ENCODE measurements around the gene RTKN2. TPM values are rescaled to one million over a fixed set of nuclear protein-coding genes. Genes with fewer than 3 reads are reported as not detected.

RTKN2 gene
- total RNA-seq, 1 donor from 2014 or later: 2.5 TPM

DNA sequence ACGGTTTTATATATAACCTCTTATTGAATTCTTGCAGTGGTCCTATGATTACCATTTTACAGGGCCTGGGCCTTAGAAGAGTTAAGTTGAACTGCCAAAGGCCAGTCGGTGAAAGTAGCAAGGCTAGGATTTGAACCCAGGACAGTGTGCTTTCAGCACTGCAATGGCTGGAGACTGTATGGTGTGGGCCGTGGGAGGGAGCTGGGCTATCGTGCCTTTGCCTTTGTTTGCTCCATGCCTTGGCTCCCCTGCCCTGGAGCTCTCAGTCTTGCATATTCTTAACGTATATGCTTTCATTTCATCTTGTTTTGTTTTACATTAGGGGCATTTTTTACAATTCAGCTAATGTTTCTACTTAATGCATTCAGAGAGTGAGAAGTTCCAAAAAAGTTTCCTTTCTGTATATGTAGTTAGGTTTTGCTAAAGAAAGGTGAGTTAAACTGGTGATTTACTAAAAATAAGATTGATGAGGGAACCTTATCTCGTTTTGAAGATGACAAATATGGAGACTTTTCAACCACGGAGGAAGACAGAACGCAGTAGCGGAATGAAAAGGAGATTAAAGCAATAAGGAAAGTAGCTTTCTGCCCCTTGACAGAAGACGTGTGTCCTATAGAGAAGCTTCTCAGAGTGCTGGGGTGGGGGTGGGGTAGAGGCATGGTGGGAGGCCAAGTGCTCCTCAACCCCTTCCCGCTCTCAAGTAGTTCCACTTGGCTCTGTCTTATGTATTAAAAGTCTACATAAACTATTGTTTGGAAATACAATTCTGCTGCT is 82.5 kb downstream of the RTKN2 start:
- no peaks in the 10 kb centered on the region for H3K4me1 ChIP-seq
- H3K4me3 ChIP-seq: no peak overlapping the region
- TF ChIP-seq, protein P1, sequence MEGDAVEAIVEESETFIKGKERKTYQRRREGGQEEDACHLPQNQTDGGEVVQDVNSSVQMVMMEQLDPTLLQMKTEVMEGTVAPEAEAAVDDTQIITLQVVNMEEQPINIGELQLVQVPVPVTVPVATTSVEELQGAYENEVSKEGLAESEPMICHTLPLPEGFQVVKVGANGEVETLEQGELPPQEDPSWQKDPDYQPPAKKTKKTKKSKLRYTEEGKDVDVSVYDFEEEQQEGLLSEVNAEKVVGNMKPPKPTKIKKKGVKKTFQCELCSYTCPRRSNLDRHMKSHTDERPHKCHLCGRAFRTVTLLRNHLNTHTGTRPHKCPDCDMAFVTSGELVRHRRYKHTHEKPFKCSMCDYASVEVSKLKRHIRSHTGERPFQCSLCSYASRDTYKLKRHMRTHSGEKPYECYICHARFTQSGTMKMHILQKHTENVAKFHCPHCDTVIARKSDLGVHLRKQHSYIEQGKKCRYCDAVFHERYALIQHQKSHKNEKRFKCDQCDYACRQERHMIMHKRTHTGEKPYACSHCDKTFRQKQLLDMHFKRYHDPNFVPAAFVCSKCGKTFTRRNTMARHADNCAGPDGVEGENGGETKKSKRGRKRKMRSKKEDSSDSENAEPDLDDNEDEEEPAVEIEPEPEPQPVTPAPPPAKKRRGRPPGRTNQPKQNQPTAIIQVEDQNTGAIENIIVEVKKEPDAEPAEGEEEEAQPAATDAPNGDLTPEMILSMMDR (IDR thresholded peaks at IDR 0.05): no peak
- no peak for TF ChIP-seq POLR2AphosphoS5 (IDR thresholded peaks at IDR 0.05; ENCODE audit: insufficient read depth in 1 of 2, low read depth in 1 of 2)
- no peak for TF ChIP-seq POLR2A (IDR thresholded peaks at IDR 0.05)
- no peaks in the 10 kb centered on the region for H3K9me3 ChIP-seq
- H3K36me3 ChIP-seq: no peaks in the 10 kb centered on the region
- no peak overlapping the region for H3K27ac ChIP-seq
- DNase-seq (ENCODE audit: extremely low spot score in 2 of 2): no peak
- intact Hi-C loops (cut with DNase I): no loop called here
- no peaks in the 10 kb centered on the region for H3K27me3 ChIP-seq

DNA sequence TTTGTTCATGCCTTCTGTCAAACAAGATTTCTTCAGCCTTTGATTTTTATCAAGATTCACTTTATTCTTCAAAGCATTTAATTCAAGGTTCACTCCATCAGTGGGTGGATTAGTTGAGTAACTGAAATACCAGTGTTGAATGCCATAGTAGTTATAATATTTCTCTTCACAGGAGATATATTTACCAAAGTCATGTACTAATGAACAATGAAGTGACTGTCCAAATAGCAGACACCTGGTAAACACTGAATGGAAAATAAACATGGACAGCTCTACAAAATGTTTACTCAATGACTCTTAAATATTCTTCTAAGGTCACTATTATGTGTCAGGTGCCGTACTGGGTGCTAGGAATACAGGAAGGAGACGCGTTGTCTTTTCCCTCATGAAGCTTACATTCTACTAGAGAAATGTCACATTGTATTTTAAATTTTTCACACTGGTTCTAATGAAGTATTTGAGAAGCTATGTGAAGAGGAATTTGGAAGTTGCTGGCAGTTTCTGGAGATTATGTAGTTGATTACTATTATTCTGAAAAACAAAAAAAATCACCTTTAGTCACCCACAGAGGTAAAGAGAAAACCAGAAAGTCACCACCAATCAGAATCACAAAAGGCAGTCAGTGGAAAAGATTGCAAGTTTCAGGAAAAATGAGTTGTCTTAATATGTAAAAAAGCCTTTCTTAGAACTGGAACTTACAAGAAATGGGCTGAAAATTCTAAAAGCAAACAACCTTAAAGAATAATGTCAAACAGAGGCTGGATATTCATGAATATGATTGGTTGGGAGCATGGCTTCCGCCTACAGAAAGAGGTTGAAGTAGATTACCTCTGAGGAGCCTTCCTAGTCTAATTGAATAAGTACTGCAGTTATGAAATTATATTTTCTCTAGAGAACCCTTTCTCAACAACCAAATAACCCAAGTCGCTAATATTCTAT is 84.5 kb downstream of the RTKN2 start:
- intact Hi-C loops (cut with DNase I): no loop called here
- DNase-seq (ENCODE audit: extremely low spot score in 2 of 2): no peak
- H3K9me3 ChIP-seq: no peaks in the 10 kb centered on the region
- no peaks in the 10 kb centered on the region for H3K36me3 ChIP-seq
- H3K27ac ChIP-seq: no peak overlapping the region
- TF ChIP-seq POLR2A (IDR thresholded peaks at IDR 0.05): no peak
- no peak for TF ChIP-seq POLR2AphosphoS5 (IDR thresholded peaks at IDR 0.05; ENCODE audit: insufficient read depth in 1 of 2, low read depth in 1 of 2)
- TF ChIP-seq, protein P1 (IDR thresholded peaks at IDR 0.05): no peak
- H3K4me1 ChIP-seq: no peaks in the 10 kb centered on the region
- no peak overlapping the region for H3K4me3 ChIP-seq
- H3K27me3 ChIP-seq: no peaks in the 10 kb centered on the region

DNA sequence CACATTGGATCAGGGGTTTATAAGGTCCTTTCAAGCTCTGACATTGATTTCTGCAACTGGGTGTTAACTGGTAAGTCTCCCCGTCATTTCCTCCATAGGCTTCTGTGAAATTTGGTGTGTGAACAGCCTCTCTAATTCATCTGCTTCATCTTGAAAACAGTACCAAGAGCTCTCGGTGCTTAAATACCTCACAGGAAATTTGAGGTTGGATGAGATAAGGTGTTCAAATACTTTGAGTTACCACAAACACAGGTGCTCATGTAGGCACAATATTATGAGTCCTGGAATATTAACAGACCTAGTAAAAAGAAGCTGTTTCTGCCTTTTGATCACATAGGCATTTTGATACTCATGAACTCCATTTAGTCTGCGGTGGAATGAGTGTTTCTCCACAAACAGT is 85.2 kb downstream of the RTKN2 start:
- TF ChIP-seq, protein P1 (IDR thresholded peaks at IDR 0.05): no peak
- TF ChIP-seq POLR2A (IDR thresholded peaks at IDR 0.05) (no peak), POLR2AphosphoS5 (IDR thresholded peaks at IDR 0.05; ENCODE audit: insufficient read depth in 1 of 2, low read depth in 1 of 2) (no peak)
- H3K9me3 ChIP-seq: no peaks in the 10 kb centered on the region
- no peak overlapping the region for H3K4me3 ChIP-seq
- no peak overlapping the region for H3K27ac ChIP-seq
- DNase-seq (ENCODE audit: extremely low spot score in 2 of 2): no peak
- H3K36me3 ChIP-seq: no peaks in the 10 kb centered on the region
- intact Hi-C loops (cut with DNase I): no loop called here
- no peaks in the 10 kb centered on the region for H3K4me1 ChIP-seq
- no peaks in the 10 kb centered on the region for H3K27me3 ChIP-seq

DNA sequence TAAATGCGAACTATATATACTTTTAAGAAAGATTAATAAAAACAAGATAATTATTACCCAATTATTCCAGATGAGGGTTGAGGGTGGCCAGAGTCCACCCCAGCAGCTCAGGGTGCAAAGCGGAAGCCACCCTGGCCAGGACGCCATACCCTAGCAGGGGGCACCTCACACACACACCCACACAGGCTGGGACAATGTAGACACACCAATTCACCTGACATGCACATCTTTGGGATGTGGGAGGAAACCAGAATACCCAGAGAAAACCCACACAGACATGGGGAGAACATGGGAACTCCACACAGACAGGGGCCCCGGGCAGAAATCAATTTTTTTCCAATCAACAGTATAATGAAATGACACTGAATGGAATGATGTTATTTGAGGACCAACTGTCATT is 86.0 kb downstream of the RTKN2 start:
- Histone ChIP-seq H3K27me3 (no peaks in the 10 kb centered on the region), H3K4me3 (no peak overlapping the region), H3K36me3 (no peaks in the 10 kb centered on the region), H3K27ac (no peak overlapping the region), H3K4me1 (no peaks in the 10 kb centered on the region), H3K9me3 (no peaks in the 10 kb centered on the region)
- TF ChIP-seq POLR2A (IDR thresholded peaks at IDR 0.05) (no peak), POLR2AphosphoS5 (IDR thresholded peaks at IDR 0.05; ENCODE audit: insufficient read depth in 1 of 2, low read depth in 1 of 2) (no peak)
- TF ChIP-seq, protein P1 (IDR thresholded peaks at IDR 0.05): no peak
- DNase-seq (ENCODE audit: extremely low spot score in 2 of 2): no peak
- intact Hi-C loops (cut with DNase I): no loop called here
